ENCODE results near the gene QRICH2.
"Not testable (repeated sequence)": the region's sequence is repeated elsewhere in the genome, so short reads cannot be mapped to it uniquely, and the experiment has no call there.

The QRICH2 gene

DNA sequence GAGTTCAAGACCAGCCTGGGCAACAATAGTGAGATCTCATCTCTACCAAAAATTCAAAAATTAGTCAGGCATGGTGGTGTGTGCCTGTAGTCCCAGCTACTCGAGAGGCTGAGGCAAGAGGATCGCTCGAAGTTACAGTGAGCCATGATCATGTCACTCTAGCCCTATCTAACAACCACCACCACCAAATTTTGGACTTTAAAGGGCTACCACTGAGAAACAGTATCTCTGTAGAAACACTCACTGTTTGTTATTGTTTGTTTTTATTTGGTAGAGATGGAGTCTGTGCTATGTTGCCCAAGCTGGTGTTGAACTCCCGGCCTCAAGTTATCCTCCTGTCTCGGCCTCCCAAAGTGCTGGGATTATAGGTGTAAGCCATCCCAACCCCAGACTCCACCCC lies 44.2 kb downstream of the QRICH2 start:
- Histone ChIP-seq H3K36me3 (peaks cover 26% of the 10 kb centered on the region), H3K4me3 (ENCODE audit: low read depth, low read length) (no peak overlapping the region), H3K27me3 (ENCODE audit: insufficient read depth, low read depth, severe bottlenecking) (no peaks in the 10 kb centered on the region), H3K27ac (no peak overlapping the region), H3K9me3 (ENCODE audit: severe bottlenecking) (no peaks in the 10 kb centered on the region)
- DNase-seq, result no peak
- TF ChIP-seq, protein P1, sequence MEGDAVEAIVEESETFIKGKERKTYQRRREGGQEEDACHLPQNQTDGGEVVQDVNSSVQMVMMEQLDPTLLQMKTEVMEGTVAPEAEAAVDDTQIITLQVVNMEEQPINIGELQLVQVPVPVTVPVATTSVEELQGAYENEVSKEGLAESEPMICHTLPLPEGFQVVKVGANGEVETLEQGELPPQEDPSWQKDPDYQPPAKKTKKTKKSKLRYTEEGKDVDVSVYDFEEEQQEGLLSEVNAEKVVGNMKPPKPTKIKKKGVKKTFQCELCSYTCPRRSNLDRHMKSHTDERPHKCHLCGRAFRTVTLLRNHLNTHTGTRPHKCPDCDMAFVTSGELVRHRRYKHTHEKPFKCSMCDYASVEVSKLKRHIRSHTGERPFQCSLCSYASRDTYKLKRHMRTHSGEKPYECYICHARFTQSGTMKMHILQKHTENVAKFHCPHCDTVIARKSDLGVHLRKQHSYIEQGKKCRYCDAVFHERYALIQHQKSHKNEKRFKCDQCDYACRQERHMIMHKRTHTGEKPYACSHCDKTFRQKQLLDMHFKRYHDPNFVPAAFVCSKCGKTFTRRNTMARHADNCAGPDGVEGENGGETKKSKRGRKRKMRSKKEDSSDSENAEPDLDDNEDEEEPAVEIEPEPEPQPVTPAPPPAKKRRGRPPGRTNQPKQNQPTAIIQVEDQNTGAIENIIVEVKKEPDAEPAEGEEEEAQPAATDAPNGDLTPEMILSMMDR (IDR thresholded peaks at IDR 0.05; ENCODE audit: low read depth, low read length), result no peak

DNA sequence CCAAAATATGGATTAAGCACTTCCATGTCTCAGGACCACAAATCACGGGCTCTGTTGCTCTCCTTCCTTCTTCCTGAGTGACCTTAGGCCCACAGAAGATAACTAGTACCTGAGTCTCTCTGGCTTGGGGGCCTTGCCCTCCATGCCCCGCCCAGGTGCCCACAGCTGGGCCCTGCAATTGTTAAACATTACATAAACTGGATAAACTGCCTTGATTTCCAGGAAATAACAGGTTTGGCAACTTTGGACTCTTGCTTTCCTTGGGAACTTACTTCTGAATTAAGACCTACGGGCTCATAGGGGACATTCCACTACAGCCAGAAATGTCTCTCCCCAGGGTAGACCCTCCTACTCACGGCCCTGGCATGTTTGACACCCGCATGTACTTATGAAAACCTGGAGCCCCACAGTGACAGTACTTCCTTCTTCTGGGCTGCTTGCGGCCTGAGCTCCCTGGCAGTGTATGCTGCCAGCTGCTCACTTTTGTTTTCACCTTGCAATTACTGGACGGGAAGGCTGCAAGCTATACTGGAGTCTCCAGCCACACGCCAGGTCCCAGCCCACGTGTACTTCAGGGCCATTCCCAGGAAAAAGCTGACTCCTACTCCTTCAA lies 45.2 kb downstream of the QRICH2 start:
- Histone ChIP-seq H3K9me3 (ENCODE audit: severe bottlenecking) (no peaks in the 10 kb centered on the region), H3K4me3 (ENCODE audit: low read depth, low read length) (no peak overlapping the region), H3K27me3 (ENCODE audit: insufficient read depth, low read depth, severe bottlenecking) (no peaks in the 10 kb centered on the region), H3K36me3 (peaks cover 17% of the 10 kb centered on the region), H3K27ac (no peak overlapping the region)
- no peak for DNase-seq
- TF ChIP-seq, protein P1 (IDR thresholded peaks at IDR 0.05; ENCODE audit: low read depth, low read length), result no peak

DNA sequence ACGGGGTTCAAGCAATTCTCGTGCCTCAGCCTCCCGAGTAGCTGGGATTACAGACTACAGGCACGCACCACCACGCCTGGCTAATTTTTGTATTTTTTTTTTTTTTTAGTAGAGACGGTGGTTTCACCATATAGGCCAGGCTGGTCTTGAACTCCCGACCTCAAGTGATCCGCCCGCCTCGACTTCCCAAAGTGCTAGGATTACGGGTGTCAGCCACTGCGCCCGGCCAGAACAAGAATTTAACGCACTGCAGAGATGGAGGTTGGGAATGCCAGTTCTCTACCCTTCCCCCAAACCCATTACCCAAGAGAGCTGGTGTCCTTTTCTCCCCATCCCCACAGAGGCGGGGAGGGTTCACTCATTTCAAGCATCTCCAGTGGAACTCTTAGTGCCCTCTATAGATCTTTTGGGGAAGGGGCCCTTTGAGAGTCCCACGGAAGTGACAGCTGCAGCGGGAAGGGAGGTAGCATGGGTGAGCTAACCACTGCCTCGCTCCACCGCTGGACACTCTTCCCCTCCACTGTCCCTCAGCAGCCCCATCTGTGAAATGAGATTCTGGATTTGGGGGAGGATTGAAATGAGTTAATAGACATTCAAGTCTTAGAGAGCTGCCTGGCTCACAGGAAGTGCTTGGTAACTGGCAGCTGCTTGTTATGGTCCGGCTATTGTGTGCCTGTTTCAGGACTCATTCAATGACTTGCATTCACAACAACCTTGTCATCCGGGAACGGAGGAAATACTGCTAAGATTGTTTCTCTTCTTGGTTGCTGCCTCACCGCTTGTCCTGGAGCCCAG lies 46.5 kb downstream of the QRICH2 start:
- TF ChIP-seq, protein P1 (IDR thresholded peaks at IDR 0.05; ENCODE audit: low read depth, low read length), result no peak
- Histone ChIP-seq H3K36me3 (peaks cover 6% of the 10 kb centered on the region), H3K4me3 (ENCODE audit: low read depth, low read length) (no peak overlapping the region), H3K9me3 (ENCODE audit: severe bottlenecking) (no peaks in the 10 kb centered on the region), H3K27me3 (ENCODE audit: insufficient read depth, low read depth, severe bottlenecking) (no peaks in the 10 kb centered on the region), H3K27ac (no peak overlapping the region)
- no peak for DNase-seq

DNA sequence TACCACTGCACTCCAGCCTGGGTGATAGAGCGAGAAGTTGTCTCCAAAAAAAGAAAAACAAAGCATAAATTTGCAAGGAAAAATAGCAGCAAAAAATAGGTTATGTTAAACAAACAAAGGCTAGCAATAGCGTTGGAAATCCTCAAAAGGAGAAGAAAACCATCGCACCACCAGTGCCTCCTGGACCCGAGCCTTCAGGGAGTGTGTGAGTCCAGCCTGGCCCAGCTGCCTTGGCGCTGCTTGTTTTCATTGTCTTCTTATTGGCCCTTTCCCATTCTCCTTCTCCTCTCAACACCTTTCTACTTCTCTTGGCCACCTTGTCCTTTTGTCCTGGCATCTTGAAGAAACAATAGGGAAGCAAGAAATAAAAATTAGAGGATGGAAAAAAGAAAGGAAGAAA lies 47.4 kb downstream of the QRICH2 start:
- no peak overlapping the region for H3K27ac ChIP-seq
- no peak overlapping the region for H3K4me3 ChIP-seq (ENCODE audit: low read depth, low read length)
- DNase-seq, result no peak
- H3K27me3 ChIP-seq (ENCODE audit: insufficient read depth, low read depth, severe bottlenecking), result no peaks in the 10 kb centered on the region
- TF ChIP-seq, protein P1 (IDR thresholded peaks at IDR 0.05; ENCODE audit: low read depth, low read length), result no peak
- H3K9me3 ChIP-seq (ENCODE audit: severe bottlenecking), result no peaks in the 10 kb centered on the region
- H3K36me3 ChIP-seq, result peaks cover under 1% of the 10 kb centered on the region

DNA sequence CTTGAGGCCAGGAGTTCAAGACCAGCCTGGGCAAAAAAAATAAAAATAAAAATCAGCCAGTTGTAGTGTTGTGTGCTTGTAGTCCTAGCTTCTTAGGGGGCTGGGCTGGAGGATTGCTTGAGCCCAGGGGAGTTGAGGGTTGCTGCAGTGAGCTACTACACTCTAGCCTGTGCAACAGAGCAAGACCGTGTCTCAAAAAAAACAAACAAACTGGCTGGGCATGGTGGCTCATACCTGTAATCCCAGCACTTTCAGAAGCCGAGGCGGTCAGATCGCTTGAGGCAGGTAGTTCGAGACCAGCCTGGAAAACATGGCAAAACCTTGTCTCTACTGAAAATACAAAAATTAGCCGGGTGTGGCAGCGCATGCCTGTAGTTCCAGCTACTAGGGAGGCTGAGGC lies 47.9 kb downstream of the QRICH2 start:
- Histone ChIP-seq H3K9me3 (ENCODE audit: severe bottlenecking) (no peaks in the 10 kb centered on the region), H3K4me3 (ENCODE audit: low read depth, low read length) (no peak overlapping the region), H3K27ac (no peak overlapping the region), H3K27me3 (ENCODE audit: insufficient read depth, low read depth, severe bottlenecking) (no peaks in the 10 kb centered on the region), H3K36me3 (no peaks in the 10 kb centered on the region)
- DNase-seq, result no peak
- TF ChIP-seq, protein P1 (IDR thresholded peaks at IDR 0.05; ENCODE audit: low read depth, low read length), result no peak

DNA sequence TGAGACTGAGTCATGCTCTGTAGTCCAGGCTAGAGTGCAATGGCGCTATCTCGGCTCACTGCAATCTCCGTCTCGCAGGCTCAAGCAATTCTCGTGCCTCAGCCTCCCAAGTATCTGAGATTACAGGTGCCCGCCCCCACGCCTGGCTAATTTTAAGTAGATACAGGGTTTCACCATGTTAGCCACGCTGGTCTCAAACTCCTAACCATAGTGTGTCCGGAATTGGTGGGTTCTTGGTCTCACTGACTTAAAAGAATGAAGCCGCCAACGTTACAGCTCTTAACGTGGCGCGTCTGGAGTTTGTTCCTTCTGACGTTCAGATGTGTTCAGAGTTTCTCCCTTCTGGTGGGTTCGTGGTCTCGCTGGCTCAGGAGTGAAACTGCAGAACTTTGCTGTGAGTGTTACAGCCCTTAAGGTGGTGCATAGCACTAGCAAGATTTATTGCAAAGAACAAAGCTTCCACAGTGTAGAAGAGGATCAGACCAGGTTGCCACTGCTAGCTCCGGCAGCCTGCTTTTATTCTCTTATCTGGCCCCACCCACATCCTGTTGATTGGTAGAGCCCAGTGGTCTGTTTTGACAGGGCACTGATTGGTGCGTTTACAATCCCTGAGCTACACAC lies 51.5 kb downstream of the QRICH2 start:
- not testable (repeated sequence) for H3K4me3 ChIP-seq (ENCODE audit: low read depth, low read length); DNase-seq; H3K27me3 ChIP-seq (ENCODE audit: insufficient read depth, low read depth, severe bottlenecking); H3K9me3 ChIP-seq (ENCODE audit: severe bottlenecking); H3K36me3 ChIP-seq; H3K27ac ChIP-seq

Data from WERI-Rb-1 (cell line).